HG02970 (cell line): ENCODE measurements around the gene ZNF628.
"Not testable (repeated sequence)": the region's sequence is repeated elsewhere in the genome, so short reads cannot be mapped to it uniquely, and the experiment has no call there.

Experiments used
- ATAC-seq: cut with Tn5 transposase; IDR thresholded peaks from one replicate; pipeline ENCODE4 v1.9.1; 2021; ENCODE audit warnings: mild to moderate bottlenecking, moderate library complexity, moderate number of reproducible peaks; ENCODE audit not compliant: unreplicated experiment, low FRiP score

Gene ZNF628

GRCh38 chr19:55494172-55494761 lies 17.9 kb downstream of the ZNF628 start:
- ATAC-seq, result no peak

- no peak for ATAC-seq
Observed at GRCh38 chr19:55495646-55496349, 19.4 kb downstream of the ZNF628 start.

- not testable (repeated sequence) for ATAC-seq
Observed at GRCh38 chr19:55496820-55497219, 20.4 kb downstream of the ZNF628 start.

- no peak for ATAC-seq
Observed at GRCh38 chr19:55497763-55498162, 21.3 kb downstream of the ZNF628 start.

GRCh38 chr19:55498246-55498840 lies 21.9 kb downstream of the ZNF628 start:
- no peak for ATAC-seq

- ATAC-seq, result no peak
Observed at GRCh38 chr19:55500368-55500952, 24.0 kb downstream of the ZNF628 start.

GRCh38 chr19:55502197-55502952 lies 26.0 kb downstream of the ZNF628 start:
- ATAC-seq, result no peak

GRCh38 chr19:55503157-55503501 lies 26.7 kb downstream of the ZNF628 start:
- no peak for ATAC-seq

- ATAC-seq, result peak; percentile 91
Observed at GRCh38 chr19:55503502-55504251, 27.3 kb downstream of the ZNF628 start.

GRCh38 chr19:55504252-55504603 lies 27.8 kb downstream of the ZNF628 start:
- ATAC-seq, result no peak

- no peak for ATAC-seq
Observed at GRCh38 chr19:55504981-55505380, 28.6 kb downstream of the ZNF628 start.

- no peak for ATAC-seq
Observed at GRCh38 chr19:55508120-55508519, 31.7 kb downstream of the ZNF628 start.

- peak; percentile 96 for ATAC-seq
Observed at GRCh38 chr19:55516878-55517620, 40.6 kb downstream of the ZNF628 start.

- ATAC-seq, result no peak
Observed at GRCh38 chr19:55519451-55520311, 43.3 kb downstream of the ZNF628 start.

- no peak for ATAC-seq
Observed at GRCh38 chr19:55520691-55521292, 44.4 kb downstream of the ZNF628 start.

- ATAC-seq, result no peak
Observed at GRCh38 chr19:55525289-55526101, 49.1 kb downstream of the ZNF628 start.
